HG03135 (cell line): ENCODE measurements around the gene FGF19.

Source experiments
- ATAC-seq: cut with Tn5 transposase; IDR thresholded peaks from one replicate; pipeline ENCODE4 v1.9.1; 2021; ENCODE audit warnings: mild to moderate bottlenecking, moderate library complexity; ENCODE audit not compliant: unreplicated experiment

FGF19 gene

GRCh38 chr11:69718147-69718546 lies 14.3 kb upstream of the FGF19 start:
- no peak for ATAC-seq

DNA sequence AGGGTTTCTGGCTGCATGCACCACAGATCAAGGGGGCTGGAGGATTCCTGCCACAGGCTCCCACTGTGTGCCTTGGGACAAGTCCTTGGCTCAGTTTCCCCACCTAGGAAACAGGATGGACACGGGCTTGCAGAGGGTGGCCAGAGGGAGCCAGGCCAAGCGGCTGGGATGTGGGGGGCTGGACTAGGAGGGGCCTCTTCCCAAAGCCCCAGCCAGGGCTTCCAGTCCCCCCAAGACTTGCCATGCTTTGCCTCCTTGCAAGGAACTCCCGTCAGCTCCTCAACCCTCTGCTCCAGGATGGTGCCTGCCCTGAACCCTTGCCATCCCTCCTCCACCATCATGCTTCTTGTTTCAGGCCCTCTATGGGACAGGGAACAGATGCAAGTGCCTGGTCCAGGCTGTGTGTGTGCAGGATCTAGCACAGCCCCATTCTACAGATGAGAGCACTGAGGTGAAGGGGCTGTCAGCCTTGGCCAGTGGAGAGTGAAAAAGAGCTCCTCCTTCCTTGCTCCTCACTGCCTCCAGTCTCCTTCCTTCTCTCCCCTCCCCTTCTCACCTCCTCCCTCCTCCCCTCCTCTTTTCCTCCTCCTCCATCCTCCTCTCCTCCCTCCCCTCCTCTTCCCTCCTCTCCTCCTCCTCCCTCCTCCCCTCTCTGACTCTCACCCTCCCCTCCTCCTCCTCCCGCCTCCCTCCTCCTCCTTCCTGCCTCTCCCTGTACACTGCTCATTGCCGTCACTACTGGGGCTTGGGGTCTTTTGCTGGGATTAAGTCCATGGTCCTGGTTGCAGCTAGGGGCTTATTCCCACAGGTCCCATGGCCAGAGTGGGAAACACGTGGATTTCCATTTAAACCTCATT lies 13.3 kb upstream of the FGF19 start:
- no peak for ATAC-seq

- ATAC-seq = no peak
These were observed 12.3 kb upstream of the FGF19 start for GRCh38 chr11:69716099-69716498.

GRCh38 chr11:69715446-69715845 lies 11.6 kb upstream of the FGF19 start:
- no peak for ATAC-seq

GRCh38 chr11:69711822-69712801 lies 8.3 kb upstream of the FGF19 start:
- ATAC-seq = no peak

DNA sequence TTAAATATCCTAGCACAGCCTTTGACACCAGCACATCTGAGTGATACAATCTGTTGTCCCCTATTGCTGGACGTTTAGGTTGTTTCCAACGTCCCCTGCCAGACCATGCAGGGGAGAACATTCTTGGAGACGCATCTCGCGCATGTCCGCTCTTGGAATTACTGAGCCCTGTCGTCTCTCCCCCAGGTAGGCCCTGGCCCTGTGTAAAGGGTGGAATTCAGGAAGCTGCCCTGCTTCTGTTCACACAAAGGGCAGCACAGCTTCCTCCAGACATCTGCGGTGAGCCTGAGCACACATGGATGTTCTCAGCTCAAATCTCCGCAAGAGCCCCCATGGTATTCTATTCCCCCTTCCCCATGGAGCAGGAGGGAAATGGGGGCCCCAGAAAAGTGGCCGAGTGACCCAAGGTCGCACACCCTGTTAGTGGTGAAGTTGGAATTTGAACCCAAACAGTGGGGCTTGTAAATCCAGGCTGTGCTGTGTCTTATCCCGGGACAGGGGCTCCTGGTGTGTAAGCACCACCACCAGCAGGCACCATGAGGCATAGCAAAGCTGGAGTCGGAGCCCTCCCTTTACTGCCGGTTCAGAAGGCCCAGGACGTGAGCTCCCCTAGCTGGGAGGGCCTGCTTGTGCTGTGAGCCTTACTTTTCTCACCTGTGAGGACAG lies 5.0 kb upstream of the FGF19 start:
- no peak for ATAC-seq

- no peak for ATAC-seq
These were observed 3.4 kb upstream of the FGF19 start for GRCh38 chr11:69707176-69707575.

GRCh38 chr11:69705901-69706787 lies 2.3 kb upstream of the FGF19 start:
- no peak for ATAC-seq

DNA sequence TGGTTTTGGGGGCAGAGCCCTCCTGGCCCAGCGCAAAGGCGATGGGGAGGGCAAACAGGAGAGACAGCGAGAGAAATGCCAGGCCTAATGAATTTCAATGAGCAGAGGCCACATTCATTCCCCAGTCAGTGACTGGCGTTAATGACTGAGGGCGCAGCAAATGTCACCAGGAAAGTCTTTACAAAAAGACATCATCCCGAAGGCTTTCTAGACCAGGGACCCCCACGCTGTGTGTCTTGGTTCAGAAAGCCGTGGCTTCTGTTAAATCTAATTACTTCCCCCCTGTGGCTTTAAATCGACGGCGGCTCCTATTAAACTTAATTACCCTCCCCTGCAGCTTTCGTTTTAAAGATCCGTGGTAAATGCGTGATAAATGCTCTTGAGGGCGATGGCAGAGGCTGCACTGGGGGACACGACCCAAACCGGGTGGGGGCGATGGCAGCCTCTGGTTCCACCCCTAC lies 1.6 kb upstream of the FGF19 start:
- ATAC-seq = no peak

- ATAC-seq = no peak
These were observed 859 bp upstream of the FGF19 start for GRCh38 chr11:69704508-69705253.

GRCh38 chr11:69703453-69703767 lies 412 bp downstream of the FGF19 start:
- ATAC-seq = no peak

DNA sequence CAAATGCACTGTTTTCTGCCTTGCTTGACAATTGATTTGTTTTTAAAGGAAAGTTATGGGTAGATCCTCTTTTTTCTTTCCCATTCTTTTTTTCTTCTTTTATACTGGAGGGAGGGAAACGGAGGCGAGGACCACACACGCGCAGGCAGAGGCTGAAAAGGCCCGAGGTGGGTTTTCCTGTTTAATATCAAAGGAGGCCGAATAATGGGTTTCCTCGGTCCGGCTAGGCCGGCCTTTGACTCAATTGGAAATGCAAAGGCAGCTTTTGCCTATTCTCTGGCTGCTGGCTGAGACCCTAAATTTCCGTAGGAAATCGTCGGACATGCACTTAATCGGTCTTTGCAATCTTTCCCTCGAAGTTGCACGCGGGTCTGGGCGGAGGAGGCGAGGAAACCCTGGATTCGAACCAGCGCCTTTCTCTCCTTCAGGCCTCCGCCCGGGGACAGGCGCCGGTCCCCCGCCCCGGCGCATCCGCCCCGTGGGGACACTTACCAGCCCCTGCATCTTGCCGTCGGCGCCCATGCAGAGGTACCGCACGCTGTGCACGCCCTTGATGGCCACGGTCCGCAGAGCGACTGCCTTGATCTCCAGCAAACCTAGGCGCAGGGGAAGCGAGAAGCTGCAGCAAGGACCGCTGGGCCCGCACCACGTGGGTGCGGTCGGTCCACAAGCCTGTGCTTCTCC lies 911 bp downstream of the FGF19 start:
- no peak for ATAC-seq

DNA sequence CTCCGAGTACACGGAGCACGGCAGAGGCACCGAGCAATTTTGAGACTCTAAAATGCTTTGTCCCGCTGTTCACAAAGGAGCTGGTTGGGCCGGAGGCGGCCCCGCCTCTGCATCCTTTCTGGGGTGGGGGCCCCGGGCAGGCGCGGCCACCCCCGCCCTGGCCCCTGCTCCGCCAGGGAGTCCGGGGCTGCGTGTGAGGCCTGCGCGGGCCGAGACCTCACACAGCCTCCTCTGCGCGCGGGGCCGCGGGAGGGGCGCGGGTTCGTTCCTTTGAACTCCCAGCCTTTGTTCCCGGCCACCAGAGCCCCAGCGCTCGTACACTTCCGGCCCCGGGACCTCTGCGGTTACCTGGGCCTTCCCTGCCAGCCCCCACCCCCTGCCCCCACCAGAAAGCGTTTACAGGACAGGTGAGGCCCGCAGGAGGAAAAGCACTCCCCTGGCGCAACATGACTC lies 1.6 kb downstream of the FGF19 start:
- no peak for ATAC-seq

DNA sequence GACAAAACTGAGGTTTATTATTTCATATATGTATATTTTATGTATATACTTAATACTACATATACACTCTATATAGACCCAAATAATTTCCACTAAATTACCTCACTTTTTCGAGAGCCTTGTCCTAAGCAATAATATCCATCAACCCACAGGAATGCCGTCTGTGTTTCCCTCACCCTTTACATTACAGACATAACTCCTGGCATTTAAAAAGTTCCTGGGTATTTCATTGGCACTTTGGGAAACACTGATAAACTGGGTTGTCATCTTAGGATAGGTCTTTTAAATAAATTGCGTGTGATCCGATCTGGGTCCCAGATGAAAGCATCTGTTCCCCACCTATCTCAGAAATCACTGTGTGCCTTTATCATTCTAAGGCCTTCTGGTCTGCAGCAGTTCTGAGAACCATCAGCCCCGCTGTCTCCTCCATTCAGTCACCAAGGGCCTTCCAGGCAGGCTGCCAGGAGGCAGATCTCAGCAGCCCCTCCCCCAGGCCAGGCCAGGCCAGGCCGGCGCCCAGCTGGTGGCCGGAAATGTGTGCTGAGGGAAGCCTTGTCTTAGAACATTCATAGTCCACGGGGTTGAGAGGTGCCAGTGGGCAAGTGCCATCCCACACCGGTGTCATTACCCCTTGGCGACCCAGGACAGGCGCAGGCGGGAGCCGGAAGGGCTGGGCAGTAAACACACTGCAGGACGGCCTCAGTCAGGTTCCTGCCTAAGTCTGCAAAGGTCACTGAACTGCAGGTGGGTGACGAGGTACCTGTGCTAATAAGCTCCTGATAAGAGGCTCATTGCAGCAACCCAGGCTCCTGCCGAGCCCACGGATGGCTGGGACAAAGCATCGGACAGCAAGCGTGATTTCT lies 3.3 kb downstream of the FGF19 start:
- no peak for ATAC-seq

DNA sequence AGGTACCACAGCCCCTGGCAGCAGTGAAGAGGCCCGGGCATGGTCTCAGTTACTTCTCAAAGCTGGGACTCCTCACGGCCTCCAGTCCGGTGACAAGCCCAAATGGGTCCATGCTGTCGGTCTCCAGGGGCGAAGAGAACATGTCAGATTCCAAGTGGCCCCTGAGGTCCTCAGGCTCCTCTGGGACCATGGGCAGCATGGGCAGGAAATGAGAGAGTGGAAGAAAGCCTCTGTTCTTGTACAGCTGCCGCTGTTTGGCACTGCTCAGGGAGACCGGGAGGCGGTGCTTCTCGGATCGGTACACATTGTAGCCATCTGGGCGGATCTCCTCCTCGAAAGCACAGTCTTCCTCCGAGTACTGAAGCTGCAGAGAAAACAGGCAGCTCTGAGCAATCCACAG lies 4.6 kb downstream of the FGF19 start:
- ATAC-seq = no peak

GRCh38 chr11:69698362-69698761 lies 5.5 kb downstream of the FGF19 start:
- ATAC-seq = no peak

DNA sequence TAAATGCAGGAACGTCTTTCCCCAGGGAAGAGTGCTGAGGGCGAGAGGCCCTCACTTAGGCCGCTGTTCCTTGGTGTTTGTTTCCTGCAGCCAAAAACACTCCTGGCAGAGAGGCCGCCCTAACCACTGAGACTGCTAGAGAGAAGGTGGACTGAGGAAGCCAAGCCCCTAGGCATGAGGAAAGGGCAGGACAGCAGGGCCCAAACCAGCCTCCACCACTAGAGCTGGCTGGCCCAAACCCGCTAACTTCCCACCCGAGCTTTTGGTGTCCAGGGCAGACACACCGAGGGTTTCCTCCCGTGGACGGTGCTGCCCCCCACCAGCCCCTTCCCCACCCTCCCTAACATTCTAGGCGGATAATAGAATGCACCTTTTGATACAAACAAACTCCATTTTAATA lies 6.0 kb downstream of the FGF19 start:
- ATAC-seq = no peak

GRCh38 chr11:69697469-69697843 lies 6.4 kb downstream of the FGF19 start:
- no peak for ATAC-seq
